Neural progenitor cell (in vitro differentiated cells): ENCODE data around the gene TRAPPC3. TPM values are rescaled to one million over a fixed set of nuclear protein-coding genes. Genes with fewer than 3 reads are reported as not detected.

Source experiments
- DNase-seq: peaks from one replicate; pipeline ENCODE4 v3.0.0-alpha.2; 2016; ENCODE audit warnings: low spot score
- H2AFZ ChIP-seq: fragments of 200-600 bp; sonication (generic); replicated peaks from 2 replicates; pipeline ENCODE4 v1.6.1; 2016; ENCODE audit warnings: antibody characterized with exemption
- H3F3A ChIP-seq: fragments of 200-600 bp; sonication (generic); 2 replicates; pipeline ENCODE4 v1.6.1; 2016; ENCODE audit warnings: antibody characterized with exemption, low read depth
- H3K27ac ChIP-seq: fragments of 200-600 bp; sonication (generic); 2 replicates; pipeline ENCODE4 v1.5.1; 2016; ENCODE audit warnings: mild to moderate bottlenecking
- H3K27me3 ChIP-seq: fragments of 200-600 bp; sonication (generic); 2 replicates; pipeline ENCODE4 v1.6.1; 2016; ENCODE audit warnings: mild to moderate bottlenecking, moderate library complexity
- H3K36me3 ChIP-seq: fragments of 200-600 bp; sonication (generic); 2 replicates; pipeline ENCODE4 v1.5.1; 2016
- H3K4me1 ChIP-seq: fragments of 200-600 bp; sonication (generic); 2 replicates; pipeline ENCODE4 v1.6.1; 2016; ENCODE audit warnings: mixed run types
- H3K4me2 ChIP-seq: fragments of 200-600 bp; sonication (generic); 2 replicates; pipeline ENCODE4 v1.6.1; 2016
- H3K4me3 ChIP-seq: fragments of 200-600 bp; sonication (generic); 2 replicates; pipeline ENCODE4 v1.5.1; 2016
- H3K79me2 ChIP-seq: fragments of 200-600 bp; sonication (generic); 2 replicates; pipeline ENCODE4 v1.6.1; 2016; ENCODE audit warnings: low read depth
- H3K9ac ChIP-seq: fragments of 200-600 bp; sonication (generic); 2 replicates; pipeline ENCODE4 v1.6.1; 2016
- H3K9me3 ChIP-seq: fragments of 200-600 bp; sonication (generic); 2 replicates; pipeline ENCODE4 v1.5.1; 2016; ENCODE audit warnings: low read depth
- H4K20me1 ChIP-seq: fragments of 200-600 bp; sonication (generic); 2 replicates; pipeline ENCODE4 v1.6.1; 2016; ENCODE audit warnings: low read depth
- H3K27ac Mint-ChIP-seq: 3 replicates; pipeline ENCODE4 v1.8.0; 2021; ENCODE audit warnings: mixed read lengths
- H3K27me3 Mint-ChIP-seq: 2 replicates; pipeline ENCODE4 v1.8.0; 2022; ENCODE audit warnings: low read depth, mild to moderate bottlenecking, inconsistent platforms, moderate library complexity, mixed read lengths; ENCODE audit not compliant: insufficient read depth
- H3K36me3 Mint-ChIP-seq: 3 replicates; pipeline ENCODE4 v1.8.0; 2021; ENCODE audit warnings: mixed read lengths
- H3K4me1 Mint-ChIP-seq: 3 replicates; pipeline ENCODE4 v1.8.0; 2021; ENCODE audit warnings: mixed read lengths
- H3K4me3 Mint-ChIP-seq: 3 replicates; pipeline ENCODE4 v1.8.0; 2021; ENCODE audit warnings: mild to moderate bottlenecking, moderate library complexity, mixed read lengths
- H3K9me3 Mint-ChIP-seq: 3 replicates; pipeline ENCODE4 v1.8.0; 2020; ENCODE audit warnings: mixed read lengths
- EZH2 ChIP-seq: fragments of 200-600 bp; sonication (generic); IDR thresholded peaks from 2 replicates; pipeline ENCODE4 v1.6.1; 2017; ENCODE audit warnings: antibody characterized with exemption, mild to moderate bottlenecking, moderate library complexity
- EZH2phosphoT487 ChIP-seq: fragments of 200-600 bp; sonication (generic); IDR thresholded peaks from 2 replicates; pipeline ENCODE4 v1.6.1; 2017; ENCODE audit warnings: antibody characterized with exemption
- total RNA-seq: library from RNA; depleted of rRNA; stranded (reverse); fragments of >200 nt; gene quantifications from 2 replicates; pipeline ENCODE4 v1.2.3, GENCODE V29; 2015; ENCODE audit warnings: low replicate concordance
- TF ChIP-seq, protein P1 (sequence below): fragments of 200-600 bp; sonication (generic); IDR thresholded peaks from 2 replicates; pipeline ENCODE4 v1.5.1; 2017; ENCODE audit warnings: antibody characterized with exemption, mild to moderate bottlenecking

Gene TRAPPC3
- total RNA-seq, 1 donor from 2014 or later, result 44.9 TPM

- Mint-ChIP-seq H3K4me3 (peak overlapping the region; percentile 68), H3K36me3 (peaks cover 2% of the 10 kb centered on the region), H3K27ac (peak overlapping the region; percentile 98), H3K4me1 (peaks cover 11% of the 10 kb centered on the region), H3K9me3 (no peaks in the 10 kb centered on the region), H3K27me3 (peaks cover 6% of the 10 kb centered on the region)
- TF ChIP-seq, protein P1, sequence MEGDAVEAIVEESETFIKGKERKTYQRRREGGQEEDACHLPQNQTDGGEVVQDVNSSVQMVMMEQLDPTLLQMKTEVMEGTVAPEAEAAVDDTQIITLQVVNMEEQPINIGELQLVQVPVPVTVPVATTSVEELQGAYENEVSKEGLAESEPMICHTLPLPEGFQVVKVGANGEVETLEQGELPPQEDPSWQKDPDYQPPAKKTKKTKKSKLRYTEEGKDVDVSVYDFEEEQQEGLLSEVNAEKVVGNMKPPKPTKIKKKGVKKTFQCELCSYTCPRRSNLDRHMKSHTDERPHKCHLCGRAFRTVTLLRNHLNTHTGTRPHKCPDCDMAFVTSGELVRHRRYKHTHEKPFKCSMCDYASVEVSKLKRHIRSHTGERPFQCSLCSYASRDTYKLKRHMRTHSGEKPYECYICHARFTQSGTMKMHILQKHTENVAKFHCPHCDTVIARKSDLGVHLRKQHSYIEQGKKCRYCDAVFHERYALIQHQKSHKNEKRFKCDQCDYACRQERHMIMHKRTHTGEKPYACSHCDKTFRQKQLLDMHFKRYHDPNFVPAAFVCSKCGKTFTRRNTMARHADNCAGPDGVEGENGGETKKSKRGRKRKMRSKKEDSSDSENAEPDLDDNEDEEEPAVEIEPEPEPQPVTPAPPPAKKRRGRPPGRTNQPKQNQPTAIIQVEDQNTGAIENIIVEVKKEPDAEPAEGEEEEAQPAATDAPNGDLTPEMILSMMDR, result peak; percentile 85
- TF ChIP-seq EZH2phosphoT487, result no peak
- Histone ChIP-seq H4K20me1 (no peaks in the 10 kb centered on the region), H3K36me3 (no peaks in the 10 kb centered on the region), H3K27ac (peak overlapping the region; percentile 34), H3K79me2 (no peaks in the 10 kb centered on the region), H3K9me3 (no peaks in the 10 kb centered on the region), H3K27me3 (no peaks in the 10 kb centered on the region), H3F3A (peaks cover 11% of the 10 kb centered on the region), H3K9ac (no peak overlapping the region), H3K4me3 (no peak overlapping the region), H3K4me2 (peak overlapping the region; percentile 48), H3K4me1 (no peaks in the 10 kb centered on the region), H2AFZ (peak overlapping the region; percentile 52)
- DNase-seq, result peak; percentile 92
These were observed 38.7 kb upstream of the TRAPPC3 start for GRCh38 chr1:36187800-36188593.

- no peak overlapping the region for H3K9ac ChIP-seq
- peaks cover 20% of the 10 kb centered on the region for H4K20me1 ChIP-seq
- H3K4me1 Mint-ChIP-seq, result peaks cover 11% of the 10 kb centered on the region
- DNase-seq, result no peak
- no peaks in the 10 kb centered on the region for H3K9me3 ChIP-seq
- H3K4me1 ChIP-seq, result peaks cover 3% of the 10 kb centered on the region
- no peak overlapping the region for H3K4me3 ChIP-seq
- no peak overlapping the region for H2AFZ ChIP-seq
- peaks cover 23% of the 10 kb centered on the region for H3F3A ChIP-seq
- H3K36me3 Mint-ChIP-seq, result peaks cover 19% of the 10 kb centered on the region
- no peak overlapping the region for H3K4me3 Mint-ChIP-seq
- H3K4me2 ChIP-seq, result no peak overlapping the region
- H3K27me3 Mint-ChIP-seq, result peaks cover 8% of the 10 kb centered on the region
- peaks cover 8% of the 10 kb centered on the region for H3K36me3 ChIP-seq
- no peaks in the 10 kb centered on the region for H3K79me2 ChIP-seq
- H3K27ac Mint-ChIP-seq, result no peak overlapping the region
- H3K27ac ChIP-seq, result no peak overlapping the region
- no peaks in the 10 kb centered on the region for H3K27me3 ChIP-seq
- no peaks in the 10 kb centered on the region for H3K9me3 Mint-ChIP-seq
- no peak for TF ChIP-seq EZH2
These were observed 34.1 kb upstream of the TRAPPC3 start for GRCh38 chr1:36183309-36183856.

GRCh38 chr1:36182734-36183133 lies 33.4 kb upstream of the TRAPPC3 start:
- Histone ChIP-seq H3K4me2 (no peak overlapping the region), H3K27me3 (no peaks in the 10 kb centered on the region), H2AFZ (no peak overlapping the region), H3K9me3 (no peaks in the 10 kb centered on the region), H3K79me2 (no peaks in the 10 kb centered on the region), H3K4me1 (peaks cover 10% of the 10 kb centered on the region), H3F3A (peaks cover 26% of the 10 kb centered on the region), H3K36me3 (peaks cover 8% of the 10 kb centered on the region), H4K20me1 (peaks cover 26% of the 10 kb centered on the region), H3K9ac (no peak overlapping the region), H3K27ac (no peak overlapping the region), H3K4me3 (no peak overlapping the region)
- Mint-ChIP-seq H3K4me3 (no peak overlapping the region), H3K9me3 (no peaks in the 10 kb centered on the region), H3K36me3 (peaks cover 19% of the 10 kb centered on the region), H3K27me3 (peaks cover 8% of the 10 kb centered on the region), H3K27ac (no peak overlapping the region), H3K4me1 (peaks cover 6% of the 10 kb centered on the region)
- TF ChIP-seq EZH2, result no peak
- TF ChIP-seq, protein P1, result no peak
- no peak for TF ChIP-seq EZH2phosphoT487
- peak; percentile 34 for DNase-seq

- peaks cover 37% of the 10 kb centered on the region for H3F3A ChIP-seq
- H3K4me1 ChIP-seq, result peaks cover 15% of the 10 kb centered on the region
- no peak for TF ChIP-seq EZH2phosphoT487
- TF ChIP-seq, protein P1, result no peak
- TF ChIP-seq EZH2, result no peak
- no peak overlapping the region for H3K27ac ChIP-seq
- Mint-ChIP-seq H3K4me3 (no peak overlapping the region), H3K4me1 (peaks cover 16% of the 10 kb centered on the region), H3K36me3 (peaks cover 23% of the 10 kb centered on the region), H3K27me3 (peaks cover 12% of the 10 kb centered on the region), H3K27ac (no peak overlapping the region), H3K9me3 (no peaks in the 10 kb centered on the region)
- H2AFZ ChIP-seq, result no peak overlapping the region
- peaks cover 10% of the 10 kb centered on the region for H3K27me3 ChIP-seq
- no peak for DNase-seq
- no peaks in the 10 kb centered on the region for H3K9me3 ChIP-seq
- H3K79me2 ChIP-seq, result no peaks in the 10 kb centered on the region
- peak overlapping the region; percentile 78 for H3K4me2 ChIP-seq
- H4K20me1 ChIP-seq, result peaks cover 60% of the 10 kb centered on the region
- H3K9ac ChIP-seq, result no peak overlapping the region
- H3K4me3 ChIP-seq, result no peak overlapping the region
- peaks cover 8% of the 10 kb centered on the region for H3K36me3 ChIP-seq
These were observed 29.9 kb upstream of the TRAPPC3 start for GRCh38 chr1:36179220-36179600.
